ENCODE results near the gene ANKRD22. TPM values are rescaled to one million over a fixed set of nuclear protein-coding genes. Genes with fewer than 3 reads are reported as not detected.

The ANKRD22 gene
- total RNA-seq, 4 donors from 2014 or later: 0.63 TPM; not detected in 3

DNA sequence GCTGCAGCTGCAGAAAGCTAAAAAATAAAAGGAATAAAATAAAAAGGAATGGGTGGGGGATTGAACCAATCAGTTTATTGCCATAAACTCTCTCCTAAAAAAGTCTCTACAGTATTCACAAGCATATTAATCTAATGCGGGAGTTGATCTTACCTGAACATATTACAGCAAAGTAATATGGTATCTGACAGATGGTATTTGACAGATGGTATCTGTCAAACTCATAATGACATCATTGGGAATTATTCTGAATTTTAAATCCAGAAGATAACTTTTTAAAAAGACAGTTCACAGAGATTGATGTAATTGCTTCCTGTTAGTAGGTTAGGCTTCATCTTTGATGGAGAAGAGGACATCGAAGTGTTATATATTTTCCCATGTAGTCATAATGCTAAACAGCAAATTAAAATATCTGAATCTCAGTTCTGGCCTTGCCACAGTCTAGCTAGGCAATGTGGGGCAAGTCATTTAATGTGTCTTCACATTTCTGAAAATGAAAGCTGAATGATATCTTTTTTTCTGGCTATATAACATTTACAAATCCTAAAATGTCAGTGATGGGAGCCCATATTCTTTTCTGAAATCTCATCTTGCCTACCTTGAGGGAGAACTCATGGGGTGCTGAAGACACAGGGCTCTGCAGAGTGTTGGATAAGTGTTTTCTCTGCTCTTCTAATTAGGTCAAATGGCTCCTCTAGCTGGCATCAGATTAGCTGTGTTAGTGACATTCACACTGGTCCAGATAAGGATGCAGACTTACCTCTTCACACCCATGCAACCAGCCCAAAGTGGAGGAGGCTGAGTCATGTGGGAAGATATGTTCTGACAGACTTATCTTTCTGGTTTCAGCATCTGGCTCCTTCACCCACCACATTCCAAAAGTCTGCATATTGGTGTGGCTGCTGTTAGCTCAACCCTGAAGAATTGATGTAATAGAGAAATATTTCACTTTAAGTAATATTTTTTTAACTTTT lies 51.2 kb downstream of the ANKRD22 start:
- no peak for DNase-seq (ENCODE audit: low spot score)
- peak; percentile 86 for ATAC-seq (ENCODE audit: low FRiP score)
- TF ChIP-seq, protein P1, sequence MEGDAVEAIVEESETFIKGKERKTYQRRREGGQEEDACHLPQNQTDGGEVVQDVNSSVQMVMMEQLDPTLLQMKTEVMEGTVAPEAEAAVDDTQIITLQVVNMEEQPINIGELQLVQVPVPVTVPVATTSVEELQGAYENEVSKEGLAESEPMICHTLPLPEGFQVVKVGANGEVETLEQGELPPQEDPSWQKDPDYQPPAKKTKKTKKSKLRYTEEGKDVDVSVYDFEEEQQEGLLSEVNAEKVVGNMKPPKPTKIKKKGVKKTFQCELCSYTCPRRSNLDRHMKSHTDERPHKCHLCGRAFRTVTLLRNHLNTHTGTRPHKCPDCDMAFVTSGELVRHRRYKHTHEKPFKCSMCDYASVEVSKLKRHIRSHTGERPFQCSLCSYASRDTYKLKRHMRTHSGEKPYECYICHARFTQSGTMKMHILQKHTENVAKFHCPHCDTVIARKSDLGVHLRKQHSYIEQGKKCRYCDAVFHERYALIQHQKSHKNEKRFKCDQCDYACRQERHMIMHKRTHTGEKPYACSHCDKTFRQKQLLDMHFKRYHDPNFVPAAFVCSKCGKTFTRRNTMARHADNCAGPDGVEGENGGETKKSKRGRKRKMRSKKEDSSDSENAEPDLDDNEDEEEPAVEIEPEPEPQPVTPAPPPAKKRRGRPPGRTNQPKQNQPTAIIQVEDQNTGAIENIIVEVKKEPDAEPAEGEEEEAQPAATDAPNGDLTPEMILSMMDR (IDR thresholded peaks at IDR 0.05): no peak

- TF ChIP-seq, protein P1 (IDR thresholded peaks at IDR 0.05): no peak
- no peak for ATAC-seq (ENCODE audit: low FRiP score)
- DNase-seq (ENCODE audit: low spot score): no peak
Observed at GRCh38 chr10:88794731-88795130, 56.9 kb downstream of the ANKRD22 start.

DNA sequence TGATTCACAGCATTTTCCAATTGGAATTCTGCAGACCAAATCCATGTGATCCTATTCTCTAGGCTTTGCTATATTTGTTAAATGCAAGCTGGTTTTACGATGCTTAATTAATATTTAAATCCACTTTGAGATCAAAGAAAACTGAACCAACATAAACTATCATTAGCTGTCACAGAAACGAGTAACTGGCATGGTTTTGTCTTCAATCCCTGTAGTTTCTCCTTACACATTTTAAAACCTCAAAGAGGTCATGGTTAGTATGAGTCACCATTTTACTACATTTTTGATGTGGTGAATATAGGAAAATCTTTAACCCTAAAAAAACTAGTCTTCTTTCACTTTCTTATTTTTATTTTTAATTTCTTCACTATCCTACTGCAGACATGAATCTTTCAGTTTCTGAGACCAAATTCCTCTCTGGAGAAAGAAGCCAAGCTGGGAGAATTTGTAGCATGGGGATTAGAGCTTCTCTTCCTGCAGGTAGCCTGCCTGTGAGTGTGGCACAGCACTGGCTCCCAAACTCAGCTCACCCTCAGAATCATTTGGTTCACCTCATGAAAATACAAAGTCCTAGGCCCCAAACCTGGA lies 57.8 kb downstream of the ANKRD22 start:
- DNase-seq (ENCODE audit: low spot score): no peak
- TF ChIP-seq, protein P1 (IDR thresholded peaks at IDR 0.05): no peak
- no peak for ATAC-seq (ENCODE audit: low FRiP score)

DNA sequence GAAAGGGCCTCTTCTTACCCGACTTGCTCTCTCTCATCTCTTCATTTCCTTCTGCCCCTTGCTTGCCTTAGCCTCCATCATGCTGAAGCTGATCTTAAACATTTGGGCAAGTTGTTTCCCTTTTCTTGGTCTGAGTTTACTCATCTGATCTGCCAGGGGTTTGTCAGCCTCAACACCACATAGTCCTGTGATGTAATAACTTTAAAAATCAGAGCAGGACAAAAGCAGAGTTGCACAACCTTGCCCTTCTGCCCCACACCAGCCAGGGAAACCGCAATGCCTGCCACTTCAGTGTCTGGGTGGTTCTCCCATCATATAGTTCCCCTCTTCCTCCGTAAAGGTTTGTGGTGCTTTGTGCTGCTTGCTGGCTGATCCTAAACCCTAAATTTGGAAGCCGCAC lies 59.0 kb downstream of the ANKRD22 start:
- peak; percentile 28 for DNase-seq (ENCODE audit: low spot score)
- no peak for ATAC-seq (ENCODE audit: low FRiP score)
- TF ChIP-seq, protein P1 (IDR thresholded peaks at IDR 0.05): no peak

DNA sequence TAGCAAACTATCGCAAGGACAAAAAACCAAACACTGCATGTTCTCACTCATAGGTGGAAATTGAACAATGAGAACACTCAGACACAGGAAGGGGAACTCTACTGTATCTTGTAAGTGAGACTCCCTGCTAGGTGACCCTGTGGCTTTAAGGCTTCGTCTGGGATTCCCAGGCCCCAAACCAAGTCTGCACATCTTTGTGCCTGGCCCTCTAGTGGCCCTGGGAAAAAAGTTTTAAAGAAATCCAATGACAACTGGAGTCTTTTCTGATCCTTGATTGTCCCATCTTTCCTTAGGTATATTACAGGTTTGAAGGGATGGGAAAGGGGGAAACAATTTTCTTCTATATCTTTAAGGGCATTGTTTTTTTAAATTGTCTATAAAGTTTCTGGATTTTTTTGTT lies 59.7 kb downstream of the ANKRD22 start:
- TF ChIP-seq, protein P1 (IDR thresholded peaks at IDR 0.05): no peak
- ATAC-seq (ENCODE audit: low FRiP score): no peak
- DNase-seq (ENCODE audit: low spot score): no peak

DNA sequence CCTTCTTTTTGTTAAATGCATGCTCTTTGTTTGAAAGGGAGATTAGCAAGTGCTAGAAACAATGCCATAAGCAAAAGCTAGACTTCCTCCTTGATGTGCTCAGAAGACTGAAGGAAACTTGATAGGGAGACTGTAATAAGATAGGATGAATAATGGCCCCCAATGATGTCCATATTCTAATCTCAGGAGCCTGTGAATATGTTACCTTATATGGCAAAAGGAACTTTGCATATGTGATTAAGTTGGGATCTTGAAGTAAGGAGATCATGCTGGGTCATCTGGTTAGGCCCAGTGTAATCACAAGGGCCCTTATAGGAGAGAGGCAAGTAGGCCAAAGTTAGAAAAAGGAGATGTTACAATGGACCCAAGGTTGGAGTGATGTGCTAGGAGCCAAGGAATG lies 62.7 kb downstream of the ANKRD22 start:
- no peak for DNase-seq (ENCODE audit: low spot score)

More for the DNA sequence above, 62.7 kb downstream of the ANKRD22 start:
- no peak for ATAC-seq (ENCODE audit: low FRiP score)
- TF ChIP-seq, protein P1 (IDR thresholded peaks at IDR 0.05): no peak
